Adrenal gland (tissue), 5 donors: Measurements from ENCODE around the gene MAML2.

Experiments
- CTCF ChIP-seq, 6 experiments: fragments of 450-650 bp in 4 of 6; fragments of 200-600 bp in 2 of 6; sonication (generic) in 1 of 6; IDR thresholded peaks; 1 replicate in 5 of 6; 2 replicates in 1 of 6; pipeline versions ENCODE4 v1.5.1 to v1.8.0; 2016 to 2021; ENCODE audit warnings: antibody characterized with exemption in 6 of 6, mild to moderate bottlenecking in 2 of 6, moderate library complexity in 1 of 6
- POLR2A ChIP-seq, 2 donors: fragments of 450-650 bp; IDR thresholded peaks; one replicate each; pipeline ENCODE4 v1.6.1; 2017; ENCODE audit warnings: antibody characterized with exemption in 2 of 2, mild to moderate bottlenecking in 2 of 2, moderate library complexity in 1 of 2
- donor health status: DM: no; HTN: no; CAD: no.

- no peak for TF ChIP-seq CTCF (IDR thresholded peaks at IDR 0.05)
- TF ChIP-seq POLR2A (IDR thresholded peaks at IDR 0.05) = no peak
Observed at GRCh38 chr11:95977534-95978174, 365.3 kb downstream of the MAML2 start.
